Urothelium cell line (cell line): ENCODE measurements around the gene GALNT7.
"Not testable (repeated sequence)": the region's sequence is repeated elsewhere in the genome, so short reads cannot be mapped to it uniquely, and the experiment has no call there.

Source experiments
- DNase-seq: peaks from one replicate; pipeline ENCODE4 v3.0.0; 2011; ENCODE audit warnings: low spot score, mixed read lengths
- FAIRE-seq: peaks from 2 replicates; lab custom pipeline; 2011; peaks lifted over from hg19 to GRCh38; lab: Jason Lieb, UNC

GALNT7 gene

DNA sequence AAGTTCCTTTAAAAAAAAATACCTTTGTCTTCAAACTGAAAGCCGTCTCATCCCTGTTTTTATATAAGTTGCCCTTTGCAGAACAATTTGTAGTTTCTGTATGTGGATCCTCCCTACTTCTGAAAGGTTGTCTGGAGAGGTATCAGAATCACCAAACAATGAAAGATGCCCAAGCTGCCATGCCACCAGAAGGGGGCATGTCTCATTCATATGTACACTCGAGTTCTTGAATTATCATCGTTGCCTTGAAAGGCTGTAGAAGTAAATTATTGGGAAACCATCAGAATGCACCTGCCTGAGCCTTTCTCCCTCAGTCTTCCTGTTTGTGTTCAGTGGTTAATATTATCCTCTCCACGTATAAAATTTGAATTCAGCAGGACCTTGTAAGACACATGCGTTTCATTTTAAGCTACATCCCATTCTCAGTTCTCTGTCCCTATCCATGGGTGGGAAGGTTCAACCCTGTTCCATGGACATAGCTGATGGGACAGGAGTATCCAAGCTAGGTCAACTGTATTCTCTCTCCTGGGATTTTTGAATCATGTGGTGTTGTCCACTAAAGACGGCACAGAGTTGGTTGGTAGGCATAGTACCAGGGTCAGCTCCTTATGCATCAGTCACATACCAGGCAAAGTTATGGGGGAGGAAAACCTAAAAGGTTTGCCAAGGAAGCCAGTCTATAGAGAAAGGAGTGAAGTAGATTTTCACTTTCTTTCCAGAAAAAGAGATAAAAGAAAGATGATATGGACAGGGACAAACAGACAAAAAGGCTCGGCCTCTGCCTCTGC is 24.0 kb downstream of the GALNT7 start:
- DNase-seq = no peak
- FAIRE-seq = no peak

DNA sequence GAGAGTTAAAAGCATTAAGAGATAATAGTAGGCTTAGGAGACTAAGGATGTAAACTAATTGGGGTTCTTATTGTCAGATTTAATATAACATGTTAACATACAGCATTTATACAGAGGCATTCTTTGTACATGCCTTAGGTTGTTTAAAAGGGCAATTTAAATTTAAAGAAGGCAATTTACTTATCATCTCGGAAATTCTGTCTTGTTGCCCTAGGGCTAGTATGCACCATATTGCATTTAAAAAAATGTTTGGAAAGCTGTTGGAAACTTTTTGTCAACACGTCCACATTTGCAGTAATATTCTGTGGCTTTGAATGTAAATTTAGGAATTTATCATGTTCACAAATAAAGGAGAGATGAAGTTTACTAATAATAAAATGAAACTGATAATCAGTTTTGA is 25.5 kb downstream of the GALNT7 start:
- no peak for FAIRE-seq

GRCh38 chr4:173195109-173195508 is 26.5 kb downstream of the GALNT7 start:
- no peak for DNase-seq
- FAIRE-seq = no peak

More for the DNA sequence above, 25.5 kb downstream of the GALNT7 start:
- no peak for DNase-seq

- no peak for DNase-seq
Measured at GRCh38 chr4:173199553-173199952, 30.9 kb downstream of the GALNT7 start.

GRCh38 chr4:173200103-173200884 is 31.7 kb downstream of the GALNT7 start:
- FAIRE-seq = no peak
- DNase-seq = no peak

More at GRCh38 chr4:173199553-173199952, 30.9 kb downstream of the GALNT7 start:
- no peak for FAIRE-seq

GRCh38 chr4:173202395-173202794 is 33.8 kb downstream of the GALNT7 start:
- DNase-seq (no peak), FAIRE-seq (no peak)

DNA sequence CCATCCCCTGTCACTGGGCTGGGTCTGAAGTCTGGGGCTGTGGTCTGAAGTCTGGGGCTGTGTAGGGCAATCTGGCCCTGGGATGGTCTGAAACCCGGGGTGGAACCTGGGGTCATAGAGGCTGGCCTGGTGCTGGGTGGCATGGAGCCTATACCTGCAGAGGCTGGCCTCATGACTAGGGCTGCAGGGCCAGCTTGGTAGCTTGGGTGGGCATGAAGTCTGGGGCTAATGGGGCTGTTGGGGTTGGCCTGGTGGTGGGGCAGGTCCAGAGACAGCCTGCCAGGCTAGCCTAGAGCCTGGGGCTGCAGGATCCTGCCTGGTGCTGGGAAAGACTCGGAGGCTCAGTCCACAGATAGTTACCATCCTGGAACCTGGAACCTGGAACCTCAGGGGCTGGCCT is 37.0 kb downstream of the GALNT7 start:
- DNase-seq = no peak
- no peak for FAIRE-seq

- FAIRE-seq (no peak), DNase-seq (no peak)
Measured at GRCh38 chr4:173208420-173208819, 39.8 kb downstream of the GALNT7 start.

DNA sequence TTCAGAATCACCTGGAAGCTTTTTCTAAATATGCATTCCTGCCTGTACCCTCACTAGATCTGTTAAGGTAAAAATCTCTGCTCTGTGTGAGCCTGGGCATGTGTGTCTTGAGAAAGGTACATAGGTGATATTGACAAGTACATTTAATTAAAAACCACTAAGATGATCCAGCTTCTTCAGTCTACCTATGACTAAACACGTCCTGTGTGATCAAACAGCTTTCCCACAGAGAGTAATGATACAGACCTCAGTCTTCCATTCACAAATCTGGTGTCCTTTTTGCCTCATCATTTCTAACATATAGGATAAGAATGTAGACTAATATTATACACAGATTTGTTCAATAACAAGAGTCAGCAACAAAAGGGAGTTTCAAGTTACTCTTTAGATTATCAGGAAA is 42.6 kb downstream of the GALNT7 start:
- no peak for DNase-seq
- no peak for FAIRE-seq

DNA sequence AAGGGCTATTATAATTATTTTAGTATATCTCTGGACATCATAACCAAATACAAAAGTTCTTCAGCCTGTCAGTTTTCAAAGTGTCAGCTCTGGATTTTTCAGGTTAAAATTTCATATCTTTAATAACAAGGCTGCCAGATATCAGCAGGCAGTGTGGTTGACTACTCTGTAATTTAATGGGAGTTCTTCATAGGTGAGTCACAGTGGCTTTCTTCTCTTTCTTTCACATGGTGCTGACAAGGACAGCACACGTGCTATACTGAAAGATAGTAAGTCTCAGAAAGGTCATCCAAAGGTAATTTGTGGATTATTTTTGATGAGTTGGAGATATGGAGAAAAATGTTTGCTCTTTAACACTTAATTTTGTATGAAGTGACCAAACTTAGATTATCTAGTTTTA is 43.2 kb downstream of the GALNT7 start:
- DNase-seq = peak; percentile 54
- FAIRE-seq = no peak

GRCh38 chr4:173212379-173212778 is 43.8 kb downstream of the GALNT7 start:
- FAIRE-seq (no peak), DNase-seq (no peak)

DNA sequence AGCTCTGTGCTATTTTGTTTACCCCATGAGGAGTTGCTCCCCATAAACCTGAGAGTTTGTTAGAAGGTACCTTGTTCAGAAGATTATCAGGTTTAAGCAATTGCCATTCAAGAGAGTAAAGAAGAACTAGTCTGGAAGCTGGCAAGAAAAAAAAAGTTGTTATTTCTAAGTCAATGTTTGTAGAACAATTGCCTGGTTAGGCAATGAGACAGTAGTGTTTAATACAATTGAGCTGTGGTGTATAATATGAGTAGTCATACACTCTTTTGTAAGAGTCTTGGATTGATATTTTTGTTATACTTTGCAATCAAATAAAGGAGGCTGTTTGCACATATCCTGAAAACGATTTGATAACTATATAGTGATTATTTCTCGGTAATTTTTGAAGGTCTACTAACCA is 44.7 kb downstream of the GALNT7 start:
- FAIRE-seq (no peak), DNase-seq (no peak)

DNA sequence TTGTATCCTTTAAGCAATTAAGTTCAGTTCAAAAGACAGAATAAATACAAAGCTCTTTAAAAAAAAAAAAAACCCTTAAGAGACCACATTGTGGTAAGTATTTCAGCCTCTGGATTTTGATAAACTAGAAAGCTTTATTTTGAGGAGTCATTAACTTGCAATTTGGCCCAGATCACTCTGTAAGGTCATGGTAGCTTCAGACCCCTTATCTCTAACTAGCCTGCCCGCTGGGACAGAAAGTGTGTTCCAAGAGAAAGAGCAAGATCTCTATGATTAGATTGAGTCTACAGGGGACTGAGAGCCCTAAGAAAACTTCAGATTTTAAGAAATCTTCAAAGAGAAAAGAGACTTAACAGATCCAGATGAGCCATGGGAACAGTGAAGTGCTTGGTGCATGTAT is 45.6 kb downstream of the GALNT7 start:
- no peak for FAIRE-seq
- DNase-seq = no peak

DNA sequence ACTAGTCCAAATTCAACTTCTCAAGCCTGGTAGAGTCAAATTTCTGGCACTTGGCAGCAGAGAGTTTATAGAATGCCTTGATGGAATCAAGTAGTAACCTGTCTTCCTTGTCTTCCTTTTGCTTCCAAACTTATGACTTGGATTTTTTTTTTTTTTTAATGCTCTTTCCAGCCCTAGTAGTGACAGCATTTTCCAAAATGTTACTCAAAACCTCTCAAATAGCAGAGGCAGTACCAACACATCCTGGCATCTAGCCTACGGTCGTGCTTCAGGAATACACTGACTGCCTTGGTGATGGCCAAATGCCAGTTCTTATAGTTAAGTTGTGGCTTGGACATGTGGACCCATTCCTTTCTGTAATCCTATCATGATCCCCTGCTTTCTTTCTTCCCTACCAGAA is 46.0 kb downstream of the GALNT7 start:
- FAIRE-seq (no peak), DNase-seq (no peak)

DNA sequence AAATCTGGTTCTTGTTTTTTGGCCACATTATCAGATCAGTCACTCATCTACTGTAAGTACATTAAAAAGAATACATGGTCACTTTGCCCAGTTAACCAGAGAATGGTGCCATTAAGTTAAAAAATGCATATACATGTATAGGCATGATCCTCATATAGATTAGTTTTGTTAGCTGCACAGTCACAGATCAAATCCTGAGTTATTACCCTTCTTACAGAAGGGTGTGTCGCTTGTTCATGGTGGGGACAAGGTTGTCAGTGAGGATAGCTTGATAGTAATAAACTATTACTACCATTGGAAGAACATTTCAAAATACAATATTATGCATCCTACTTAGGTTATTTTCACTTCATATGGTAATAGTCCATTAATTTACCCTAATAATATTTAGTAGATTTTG is 48.5 kb downstream of the GALNT7 start:
- DNase-seq (no peak), FAIRE-seq (no peak)

GRCh38 chr4:173217727-173218126 is 49.1 kb downstream of the GALNT7 start:
- DNase-seq = no peak
- FAIRE-seq = no peak

- FAIRE-seq (no peak), DNase-seq (peak; percentile 37)
Measured at GRCh38 chr4:173218411-173219125, 50.0 kb downstream of the GALNT7 start.

DNA sequence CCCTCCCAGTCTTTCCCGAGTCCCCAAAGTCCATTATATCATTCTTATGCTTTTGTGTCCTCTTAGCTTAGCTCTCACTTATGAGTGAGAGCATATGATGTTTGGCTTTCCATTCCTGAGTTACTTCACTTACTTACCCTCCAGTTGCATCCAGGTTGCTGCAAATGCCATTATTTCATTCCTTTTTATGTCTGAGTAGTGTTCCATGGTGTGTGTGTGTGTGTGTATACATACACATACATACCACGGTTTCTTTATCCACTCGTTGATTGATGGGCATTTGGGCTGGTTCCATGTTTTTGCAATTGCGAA is 50.5 kb downstream of the GALNT7 start:
- DNase-seq, FAIRE-seq: not testable (repeated sequence)

DNA sequence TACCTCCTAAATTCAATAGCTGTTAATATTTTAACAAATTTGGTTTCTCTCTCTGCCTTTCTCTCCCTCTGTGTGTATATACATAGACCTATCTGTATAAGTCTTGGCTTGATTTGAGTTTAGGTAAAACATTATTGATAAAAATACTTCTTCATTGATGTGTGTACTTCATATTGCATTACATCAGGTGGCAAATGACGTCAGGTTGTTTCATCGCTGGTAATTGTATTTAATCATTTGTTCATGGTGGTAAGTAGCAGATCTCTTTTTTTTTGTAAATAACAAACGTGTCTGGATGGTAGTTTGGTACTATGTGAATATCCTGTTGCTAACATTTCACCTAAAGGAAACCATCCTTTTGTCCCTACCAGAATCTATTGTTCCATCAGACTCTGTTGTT is 55.1 kb downstream of the GALNT7 start:
- FAIRE-seq = no peak
- DNase-seq = no peak

DNA sequence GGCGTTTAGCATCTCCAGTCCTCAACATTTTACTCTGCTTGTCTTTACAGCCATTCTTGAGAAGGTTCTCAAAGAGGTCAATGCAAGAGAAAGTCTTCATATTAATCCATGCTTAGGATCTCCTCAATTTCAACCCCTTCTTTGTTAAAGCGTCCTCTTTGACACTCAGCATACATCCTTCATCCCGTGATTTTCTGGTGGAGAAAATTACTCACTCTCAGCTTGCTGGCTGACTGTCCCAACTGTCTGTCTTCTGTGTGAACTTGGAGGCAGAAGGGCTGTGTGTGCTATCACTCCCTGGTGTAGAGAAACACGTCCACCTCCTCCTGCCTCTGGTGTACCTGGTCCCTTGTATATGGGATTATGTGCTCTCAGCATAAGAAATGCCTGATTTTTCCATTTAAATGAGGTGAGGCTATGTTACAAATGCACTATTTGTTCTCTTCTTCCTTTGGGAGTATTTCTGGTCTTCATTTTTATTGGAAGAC is 57.8 kb downstream of the GALNT7 start:
- DNase-seq = no peak
- no peak for FAIRE-seq

DNA sequence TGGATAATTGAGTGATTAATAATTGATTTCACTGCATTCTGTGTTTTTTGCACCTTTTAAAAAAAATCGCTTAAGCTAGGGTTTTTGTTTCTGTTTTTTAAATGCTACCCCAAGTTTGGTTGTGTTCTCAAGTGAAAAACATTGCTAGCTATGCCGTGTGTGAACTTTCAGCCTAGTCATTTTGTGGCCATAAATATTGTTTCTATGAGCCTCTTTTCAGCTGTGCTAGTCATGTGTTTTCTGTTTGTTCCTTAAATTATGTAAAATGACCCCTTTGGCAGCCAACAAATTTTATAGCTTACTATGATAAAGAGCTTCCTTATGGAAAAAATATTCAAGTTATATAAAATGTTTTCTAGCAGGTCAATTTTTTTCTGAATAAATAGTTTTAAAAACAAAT is 59.1 kb downstream of the GALNT7 start:
- FAIRE-seq (no peak), DNase-seq (no peak)

- DNase-seq (no peak), FAIRE-seq (no peak)
Measured at GRCh38 chr4:173230062-173230461, 61.5 kb downstream of the GALNT7 start.
